ENCODE measurements around the gene FUT4.

FUT4 gene

GRCh38 chr11:94557421-94557820 is 13.7 kb downstream of the FUT4 start:
- H3K27ac ChIP-seq (ENCODE audit: low read length), result no peak overlapping the region
- DNase-seq (no peak), ATAC-seq (ENCODE audit: insufficient read depth, low read depth) (no peak)
- no peaks in the 10 kb centered on the region for H3K27me3 ChIP-seq (ENCODE audit: insufficient read depth, low read length, poor library complexity)
- no peaks in the 10 kb centered on the region; the same call in 1 of the 2 replicates for H4K20me1 ChIP-seq (ENCODE audit: insufficient read depth, low read length)
- H3K4me2 ChIP-seq (ENCODE audit: insufficient read depth, low read length), result no peak overlapping the region
- H3K36me3 ChIP-seq (ENCODE audit: insufficient read depth, low read length), result no peaks in the 10 kb centered on the region
- no peak overlapping the region for H2AFZ ChIP-seq (ENCODE audit: low read depth, low read length)
- no peak overlapping the region for H3K9ac ChIP-seq (ENCODE audit: low read depth, low read length)
- no peaks in the 10 kb centered on the region for H3K79me2 ChIP-seq (ENCODE audit: insufficient read depth, low read length)
- TF ChIP-seq EZH2 (IDR thresholded peaks at IDR 0.05; ENCODE audit: borderline replicate concordance, low read depth, low read length, severe bottlenecking), result no peak
- no peak for TF ChIP-seq CTCF (IDR thresholded peaks at IDR 0.05; ENCODE audit: borderline replicate concordance, extremely low read depth, low read length, poor library complexity, severe bottlenecking)
- no peak overlapping the region for H3K4me3 ChIP-seq (ENCODE audit: low read depth in 1 of 2, low read length in 2 of 2)
- H3K4me1 ChIP-seq (ENCODE audit: insufficient read depth, low read length), result no peaks in the 10 kb centered on the region
- no peaks in the 10 kb centered on the region for H3K9me3 ChIP-seq (ENCODE audit: insufficient read depth, low read length, severe bottlenecking)

GRCh38 chr11:94557992-94558391 is 14.3 kb downstream of the FUT4 start:
- Histone ChIP-seq H3K79me2 (ENCODE audit: insufficient read depth, low read length) (no peaks in the 10 kb centered on the region), H3K36me3 (ENCODE audit: insufficient read depth, low read length) (no peaks in the 10 kb centered on the region), H3K27ac (ENCODE audit: low read length) (no peak overlapping the region), H3K4me3 (ENCODE audit: low read depth in 1 of 2, low read length in 2 of 2) (no peak overlapping the region), H3K9ac (ENCODE audit: low read depth, low read length) (no peak overlapping the region), H2AFZ (ENCODE audit: low read depth, low read length) (no peak overlapping the region), H3K27me3 (ENCODE audit: insufficient read depth, low read length, poor library complexity) (no peaks in the 10 kb centered on the region), H3K4me2 (ENCODE audit: insufficient read depth, low read length) (no peak overlapping the region), H4K20me1 (ENCODE audit: insufficient read depth, low read length) (no peaks in the 10 kb centered on the region; the same call in 1 of the 2 replicates), H3K4me1 (ENCODE audit: insufficient read depth, low read length) (no peaks in the 10 kb centered on the region), H3K9me3 (ENCODE audit: insufficient read depth, low read length, severe bottlenecking) (no peaks in the 10 kb centered on the region)
- ATAC-seq (ENCODE audit: insufficient read depth, low read depth) (no peak), DNase-seq (no peak)
- TF ChIP-seq EZH2 (IDR thresholded peaks at IDR 0.05; ENCODE audit: borderline replicate concordance, low read depth, low read length, severe bottlenecking) (no peak), CTCF (IDR thresholded peaks at IDR 0.05; ENCODE audit: borderline replicate concordance, extremely low read depth, low read length, poor library complexity, severe bottlenecking) (no peak)

GRCh38 chr11:94558468-94558867 is 14.7 kb downstream of the FUT4 start:
- H2AFZ ChIP-seq (ENCODE audit: low read depth, low read length), result no peak overlapping the region
- no peaks in the 10 kb centered on the region for H3K4me1 ChIP-seq (ENCODE audit: insufficient read depth, low read length)
- H3K9me3 ChIP-seq (ENCODE audit: insufficient read depth, low read length, severe bottlenecking), result no peaks in the 10 kb centered on the region
- no peak overlapping the region for H3K27ac ChIP-seq (ENCODE audit: low read length)
- no peaks in the 10 kb centered on the region; the same call in 1 of the 2 replicates for H4K20me1 ChIP-seq (ENCODE audit: insufficient read depth, low read length)
- H3K9ac ChIP-seq (ENCODE audit: low read depth, low read length), result no peak overlapping the region
- no peak overlapping the region for H3K4me2 ChIP-seq (ENCODE audit: insufficient read depth, low read length)
- H3K79me2 ChIP-seq (ENCODE audit: insufficient read depth, low read length), result no peaks in the 10 kb centered on the region
- no peak overlapping the region for H3K4me3 ChIP-seq (ENCODE audit: low read depth in 1 of 2, low read length in 2 of 2)
- no peak for ATAC-seq (ENCODE audit: insufficient read depth, low read depth)
- no peaks in the 10 kb centered on the region for H3K36me3 ChIP-seq (ENCODE audit: insufficient read depth, low read length)
- TF ChIP-seq CTCF (IDR thresholded peaks at IDR 0.05; ENCODE audit: borderline replicate concordance, extremely low read depth, low read length, poor library complexity, severe bottlenecking) (no peak), EZH2 (IDR thresholded peaks at IDR 0.05; ENCODE audit: borderline replicate concordance, low read depth, low read length, severe bottlenecking) (no peak)
- DNase-seq, result no peak
- no peaks in the 10 kb centered on the region for H3K27me3 ChIP-seq (ENCODE audit: insufficient read depth, low read length, poor library complexity)

GRCh38 chr11:94558932-94559331 is 15.2 kb downstream of the FUT4 start:
- no peak for TF ChIP-seq EZH2 (IDR thresholded peaks at IDR 0.05; ENCODE audit: borderline replicate concordance, low read depth, low read length, severe bottlenecking)
- TF ChIP-seq CTCF (IDR thresholded peaks at IDR 0.05; ENCODE audit: borderline replicate concordance, extremely low read depth, low read length, poor library complexity, severe bottlenecking), result no peak
- H3K36me3 ChIP-seq (ENCODE audit: insufficient read depth, low read length), result no peaks in the 10 kb centered on the region
- H3K4me3 ChIP-seq (ENCODE audit: low read depth in 1 of 2, low read length in 2 of 2), result no peak overlapping the region
- no peak for ATAC-seq (ENCODE audit: insufficient read depth, low read depth)
- H4K20me1 ChIP-seq (ENCODE audit: insufficient read depth, low read length), result no peaks in the 10 kb centered on the region; the same call in 1 of the 2 replicates
- no peaks in the 10 kb centered on the region for H3K27me3 ChIP-seq (ENCODE audit: insufficient read depth, low read length, poor library complexity)
- H2AFZ ChIP-seq (ENCODE audit: low read depth, low read length), result no peak overlapping the region
- H3K9ac ChIP-seq (ENCODE audit: low read depth, low read length), result no peak overlapping the region
- no peaks in the 10 kb centered on the region for H3K4me1 ChIP-seq (ENCODE audit: insufficient read depth, low read length)
- no peaks in the 10 kb centered on the region for H3K9me3 ChIP-seq (ENCODE audit: insufficient read depth, low read length, severe bottlenecking)
- no peak for DNase-seq
- no peak overlapping the region for H3K27ac ChIP-seq (ENCODE audit: low read length)
- no peak overlapping the region for H3K4me2 ChIP-seq (ENCODE audit: insufficient read depth, low read length)
- H3K79me2 ChIP-seq (ENCODE audit: insufficient read depth, low read length), result no peaks in the 10 kb centered on the region

Measured in DND-41 (cell line).